Panc1 (cell line): ENCODE data around the gene TAPBPL. TPM values are rescaled to one million over a fixed set of nuclear protein-coding genes. Genes with fewer than 3 reads are reported as not detected.

ENCODE experiments used
- ATAC-seq: fragments of 200-7000 bp; cut with Tn5 transposase; 2 replicates; pipeline ENCODE4 v1.9.1; 2020; ENCODE audit warnings: mild to moderate bottlenecking, moderate library complexity
- BruUV-seq: library from RNA; stranded (reverse); fragments of 400-500 nt; replicated peaks from 2 replicates; lab custom pipeline; 2021; lab: Mats Ljungman, UMichigan
- CTCF ChIA-PET: fragments of 300-600 bp; sonication (Branson Sonifier 250); formaldehyde crosslinking; loops from one replicate; lab custom pipeline; 2022; ENCODE audit warnings: antibody characterized with exemption; lab: Charles Lee
- POLR2A ChIA-PET: fragments of 300-600 bp; sonication (Branson Sonifier 250); formaldehyde crosslinking; loops from one replicate; lab custom pipeline; 2022; ENCODE audit warnings: antibody characterized with exemption; lab: Charles Lee
- DNase-seq: peaks from one replicate; pipeline ENCODE4 v3.0.0-alpha.2; 2010; ENCODE audit warnings: low read depth, low spot score
- H3K27ac ChIP-seq: 2 replicates; pipeline ENCODE4 v1.5.1; 2011; ENCODE audit warnings: mild to moderate bottlenecking, low read length, inconsistent platforms
- H3K27me3 ChIP-seq: fragments of 200-500 bp; sonication (Bioruptor generic); 2 replicates; pipeline ENCODE4 v1.6.0; 2014; ENCODE audit warnings: low read length, inconsistent platforms; ENCODE audit not compliant: control insufficient read depth, insufficient read depth
- H3K36me3 ChIP-seq: fragments of 200-500 bp; sonication (Bioruptor generic); 2 replicates; pipeline ENCODE4 v1.5.1; 2014; ENCODE audit warnings: inconsistent platforms, mild to moderate bottlenecking, low read length, moderate library complexity; ENCODE audit not compliant: control insufficient read depth, insufficient read depth
- H3K4me1 ChIP-seq: 2 replicates; pipeline ENCODE4 v1.5.1; 2011; ENCODE audit warnings: inconsistent platforms, mild to moderate bottlenecking, low read length, moderate library complexity; ENCODE audit not compliant: control insufficient read depth, insufficient read depth
- H3K4me3 ChIP-seq, 2 experiments: 2 replicates each; pipeline ENCODE4 v1.5.1; 2011 to 2012; ENCODE audit warnings: low read depth in 2 of 2, low read length in 2 of 2, mild to moderate bottlenecking in 2 of 2, inconsistent platforms in 1 of 2, moderate library complexity in 1 of 2
- H3K9me3 ChIP-seq: fragments of 200-500 bp; sonication (Bioruptor generic); 2 replicates; pipeline ENCODE4 v1.5.1; 2014; ENCODE audit warnings: low read depth, mild to moderate bottlenecking, inconsistent platforms, low read length, moderate library complexity; ENCODE audit not compliant: control insufficient read depth, insufficient read depth
- POLR2AphosphoS5 ChIP-seq: IDR thresholded peaks from 2 replicates; pipeline ENCODE4 v1.6.1; 2012; ENCODE audit warnings: mild to moderate bottlenecking, low read depth, low read length, moderate library complexity
- SIN3A ChIP-seq: IDR thresholded peaks from 2 replicates; pipeline ENCODE4 v1.6.1; 2012; ENCODE audit warnings: low read depth, mild to moderate bottlenecking, low read length, moderate library complexity, borderline replicate concordance; ENCODE audit not compliant: insufficient read depth
- TCF7L2 ChIP-seq: IDR thresholded peaks from 2 replicates; pipeline ENCODE4 v1.6.1; 2011; ENCODE audit warnings: mild to moderate bottlenecking, low read depth, low read length, inconsistent platforms
- in situ Hi-C: cut with HindIII; loops from 2 replicates; pipeline ENCODE4 v1.10.0; 2016; ENCODE audit warnings: low sequenced_read_pairs, low pct_unique_long_range_greater_than_20kb
- intact Hi-C: fragments of 100-400 bp; cut with micrococcal nuclease; formaldehyde crosslinking; loops from one replicate; pipeline ENCODE4 v1.10.0; 2022; ENCODE audit not compliant: unreplicated experiment
- total RNA-seq: library from RNA; stranded (reverse); gene quantifications from one replicate; pipeline ENCODE4 v1.2.1, GENCODE V29; 2021; ENCODE audit not compliant: unreplicated experiment
- TF ChIP-seq, protein P1 (sequence below), 2 experiments: IDR thresholded peaks; 2 replicates each; pipeline ENCODE4 v1.6.1; 2011 to 2012; ENCODE audit warnings: low read depth in 2 of 2, control low read depth in 1 of 2, low read length in 1 of 2, mild to moderate bottlenecking in 1 of 2, moderate library complexity in 1 of 2; ENCODE audit not compliant: insufficient read depth in 1 of 2
- TF ChIP-seq, protein P2 (sequence below): fragments of 450-650 bp; IDR thresholded peaks from 2 replicates; pipeline ENCODE4 v1.5.1; 2017; ENCODE audit warnings: mild to moderate bottlenecking

The TAPBPL gene
- total RNA-seq, 1 experiment from 2014 or later = 7.8 TPM

DNA sequence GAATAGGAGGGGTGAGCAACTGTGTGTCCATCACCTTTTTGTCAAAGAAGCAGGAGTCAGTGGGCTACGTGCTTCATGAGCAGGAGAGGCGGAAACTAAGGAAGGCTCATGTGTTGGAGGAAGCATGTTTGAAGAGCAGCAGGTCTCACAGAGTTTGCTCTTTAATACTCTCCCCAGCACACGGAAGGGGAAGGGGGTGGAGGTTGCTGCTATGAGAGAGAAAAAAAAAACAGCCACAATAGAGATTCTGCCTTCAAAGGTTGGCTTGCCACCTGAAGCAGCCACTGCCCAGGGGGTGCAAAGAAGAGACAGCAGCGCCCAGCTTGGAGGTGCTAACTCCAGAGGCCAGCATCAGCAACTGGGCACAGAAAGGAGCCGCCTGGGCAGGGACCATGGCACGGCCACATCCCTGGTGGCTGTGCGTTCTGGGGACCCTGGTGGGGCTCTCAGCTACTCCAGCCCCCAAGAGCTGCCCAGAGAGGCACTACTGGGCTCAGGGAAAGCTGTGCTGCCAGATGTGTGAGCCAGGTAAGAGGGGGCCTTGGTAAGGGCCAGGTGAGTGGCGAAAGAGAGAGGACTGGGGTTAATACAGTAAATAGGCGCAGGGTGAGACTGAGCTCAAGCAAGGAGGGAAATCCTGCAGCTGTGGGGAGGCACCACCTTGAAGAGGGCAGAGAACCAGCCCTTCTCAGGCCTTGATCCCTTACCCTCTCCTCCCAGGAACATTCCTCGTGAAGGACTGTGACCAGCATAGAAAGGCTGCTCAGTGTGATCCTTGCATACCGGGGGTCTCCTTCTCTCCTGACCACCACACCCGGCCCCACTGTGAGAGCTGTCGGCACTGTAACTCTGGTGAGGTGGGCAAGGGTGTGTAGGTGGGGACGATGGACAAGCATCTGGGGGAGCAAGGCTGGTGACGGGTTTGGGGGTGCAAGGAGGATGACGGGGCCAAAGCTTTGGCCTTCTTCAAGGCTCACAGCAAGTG lies 6.8 kb upstream of the TAPBPL start, which contains the start of gene CD27:
TSS of gene CD27 (plus strand) at position 252 of the 985 bp plus-strand sequence. CDS start at position 393, 141 bp downstream.
- Histone ChIP-seq H3K27ac (no peak within 1 kb of the TSS), H3K36me3 (no peaks in the 10 kb centered on the region), H3K27me3 (no peaks in the 10 kb centered on the region), H3K4me1 (no peaks in the 10 kb centered on the region), H3K9me3 (no peaks in the 10 kb centered on the region), H3K4me3 (no peak within 1 kb of the TSS)
- no TSS peak for BruUV-seq
- DNase-seq (no peak), ATAC-seq (no peak)
- intact Hi-C loops = no loop called here
- POLR2A ChIA-PET = interaction anchor here (0.6 kb wide), 1 partner anchor 11 kb away, joined by 10 read pairs; no protein-coding TSS in a partner anchor
- CTCF ChIA-PET = no interaction called here
- in situ Hi-C loops = no loop called here
- no peak for TF ChIP-seq TCF7L2
- no peak for TF ChIP-seq SIN3A
- TF ChIP-seq, protein P1, sequence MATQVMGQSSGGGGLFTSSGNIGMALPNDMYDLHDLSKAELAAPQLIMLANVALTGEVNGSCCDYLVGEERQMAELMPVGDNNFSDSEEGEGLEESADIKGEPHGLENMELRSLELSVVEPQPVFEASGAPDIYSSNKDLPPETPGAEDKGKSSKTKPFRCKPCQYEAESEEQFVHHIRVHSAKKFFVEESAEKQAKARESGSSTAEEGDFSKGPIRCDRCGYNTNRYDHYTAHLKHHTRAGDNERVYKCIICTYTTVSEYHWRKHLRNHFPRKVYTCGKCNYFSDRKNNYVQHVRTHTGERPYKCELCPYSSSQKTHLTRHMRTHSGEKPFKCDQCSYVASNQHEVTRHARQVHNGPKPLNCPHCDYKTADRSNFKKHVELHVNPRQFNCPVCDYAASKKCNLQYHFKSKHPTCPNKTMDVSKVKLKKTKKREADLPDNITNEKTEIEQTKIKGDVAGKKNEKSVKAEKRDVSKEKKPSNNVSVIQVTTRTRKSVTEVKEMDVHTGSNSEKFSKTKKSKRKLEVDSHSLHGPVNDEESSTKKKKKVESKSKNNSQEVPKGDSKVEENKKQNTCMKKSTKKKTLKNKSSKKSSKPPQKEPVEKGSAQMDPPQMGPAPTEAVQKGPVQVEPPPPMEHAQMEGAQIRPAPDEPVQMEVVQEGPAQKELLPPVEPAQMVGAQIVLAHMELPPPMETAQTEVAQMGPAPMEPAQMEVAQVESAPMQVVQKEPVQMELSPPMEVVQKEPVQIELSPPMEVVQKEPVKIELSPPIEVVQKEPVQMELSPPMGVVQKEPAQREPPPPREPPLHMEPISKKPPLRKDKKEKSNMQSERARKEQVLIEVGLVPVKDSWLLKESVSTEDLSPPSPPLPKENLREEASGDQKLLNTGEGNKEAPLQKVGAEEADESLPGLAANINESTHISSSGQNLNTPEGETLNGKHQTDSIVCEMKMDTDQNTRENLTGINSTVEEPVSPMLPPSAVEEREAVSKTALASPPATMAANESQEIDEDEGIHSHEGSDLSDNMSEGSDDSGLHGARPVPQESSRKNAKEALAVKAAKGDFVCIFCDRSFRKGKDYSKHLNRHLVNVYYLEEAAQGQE (IDR thresholded peaks at IDR 0.05; ENCODE audit: insufficient read depth in 1 of 2, low read depth in 2 of 2, low read length in 1 of 2) = no peak
- TF ChIP-seq, protein P2, sequence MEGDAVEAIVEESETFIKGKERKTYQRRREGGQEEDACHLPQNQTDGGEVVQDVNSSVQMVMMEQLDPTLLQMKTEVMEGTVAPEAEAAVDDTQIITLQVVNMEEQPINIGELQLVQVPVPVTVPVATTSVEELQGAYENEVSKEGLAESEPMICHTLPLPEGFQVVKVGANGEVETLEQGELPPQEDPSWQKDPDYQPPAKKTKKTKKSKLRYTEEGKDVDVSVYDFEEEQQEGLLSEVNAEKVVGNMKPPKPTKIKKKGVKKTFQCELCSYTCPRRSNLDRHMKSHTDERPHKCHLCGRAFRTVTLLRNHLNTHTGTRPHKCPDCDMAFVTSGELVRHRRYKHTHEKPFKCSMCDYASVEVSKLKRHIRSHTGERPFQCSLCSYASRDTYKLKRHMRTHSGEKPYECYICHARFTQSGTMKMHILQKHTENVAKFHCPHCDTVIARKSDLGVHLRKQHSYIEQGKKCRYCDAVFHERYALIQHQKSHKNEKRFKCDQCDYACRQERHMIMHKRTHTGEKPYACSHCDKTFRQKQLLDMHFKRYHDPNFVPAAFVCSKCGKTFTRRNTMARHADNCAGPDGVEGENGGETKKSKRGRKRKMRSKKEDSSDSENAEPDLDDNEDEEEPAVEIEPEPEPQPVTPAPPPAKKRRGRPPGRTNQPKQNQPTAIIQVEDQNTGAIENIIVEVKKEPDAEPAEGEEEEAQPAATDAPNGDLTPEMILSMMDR = no peak
- TF ChIP-seq POLR2AphosphoS5 = no peak

DNA sequence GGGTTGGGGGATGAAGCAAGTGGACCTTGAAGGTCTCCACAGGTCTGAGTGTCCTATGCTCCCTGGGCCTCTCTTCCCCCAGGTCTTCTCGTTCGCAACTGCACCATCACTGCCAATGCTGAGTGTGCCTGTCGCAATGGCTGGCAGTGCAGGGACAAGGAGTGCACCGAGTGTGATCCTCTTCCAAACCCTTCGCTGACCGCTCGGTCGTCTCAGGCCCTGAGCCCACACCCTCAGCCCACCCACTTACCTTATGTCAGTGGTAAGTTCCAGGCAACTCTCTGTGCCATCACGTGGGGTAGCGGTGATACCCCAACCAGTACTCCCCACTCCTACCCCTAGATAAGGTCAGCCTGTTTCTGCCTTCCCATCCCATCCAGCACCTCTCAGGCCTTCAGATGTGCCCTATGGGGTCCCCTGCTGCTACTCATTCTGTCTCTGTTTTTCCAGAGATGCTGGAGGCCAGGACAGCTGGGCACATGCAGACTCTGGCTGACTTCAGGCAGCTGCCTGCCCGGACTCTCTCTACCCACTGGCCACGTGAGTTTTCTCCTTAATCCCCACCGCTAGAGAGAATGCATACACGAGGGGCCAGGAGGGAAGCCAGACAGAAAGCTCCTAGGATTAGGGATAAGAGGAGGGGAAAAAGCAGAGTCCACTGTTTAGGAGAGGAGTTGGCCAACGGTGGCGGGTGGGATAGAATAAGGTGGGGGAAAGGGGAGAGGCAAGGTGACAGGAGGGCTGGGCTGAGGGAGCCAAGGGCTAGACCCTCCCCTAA lies 1.6 kb upstream of the TAPBPL start:
- Histone ChIP-seq H3K36me3 (no peaks in the 10 kb centered on the region), H3K4me1 (peaks cover 16% of the 10 kb centered on the region), H3K27me3 (no peaks in the 10 kb centered on the region), H3K9me3 (no peaks in the 10 kb centered on the region), H3K4me3 (no peak overlapping the region), H3K27ac (peak overlapping the region; percentile 39; the same call in 1 of the 2 replicates)
- POLR2A ChIA-PET = no interaction called here
- intact Hi-C loops = no loop called here
- no peak for DNase-seq
- CTCF ChIA-PET = no interaction called here
- TF ChIP-seq SIN3A (no peak), POLR2AphosphoS5 (no peak), TCF7L2 (no peak)
- TF ChIP-seq, protein P2 = no peak
- TF ChIP-seq, protein P1 (IDR thresholded peaks at IDR 0.05; ENCODE audit: insufficient read depth in 1 of 2, low read depth in 2 of 2, low read length in 1 of 2) = no peak
- no TSS peak for BruUV-seq
- in situ Hi-C loops = no loop called here
- no peak for ATAC-seq
